HG02981 (cell line): ENCODE results near the gene AHSP.
"Not testable (repeated sequence)": the region's sequence is repeated elsewhere in the genome, so short reads cannot be mapped to it uniquely, and the experiment has no call there.

Experiments used
- ATAC-seq: cut with Tn5 transposase; IDR thresholded peaks from one replicate; pipeline ENCODE4 v1.9.1; 2021; ENCODE audit warnings: mild to moderate bottlenecking, moderate library complexity; ENCODE audit not compliant: unreplicated experiment

AHSP gene

DNA sequence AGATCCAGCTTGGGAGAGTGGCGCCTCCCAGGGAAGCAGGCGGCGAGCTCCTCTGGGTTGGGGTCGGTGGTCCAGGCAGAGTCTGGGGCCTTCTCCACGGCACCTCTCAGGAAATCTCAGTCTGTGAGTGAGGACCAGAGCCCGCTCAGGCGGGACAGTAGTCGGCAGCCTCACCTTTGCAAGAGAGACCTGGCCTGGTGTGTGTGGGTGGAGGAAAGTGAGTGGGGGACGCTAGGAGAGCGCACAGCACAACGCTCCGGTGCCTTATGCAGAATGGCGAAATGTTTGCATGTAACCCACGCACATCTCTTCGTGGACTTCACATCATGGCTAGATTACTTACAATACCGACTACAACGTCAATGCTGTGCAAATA lies 2.2 kb downstream of the AHSP start:
- no peak for ATAC-seq

DNA sequence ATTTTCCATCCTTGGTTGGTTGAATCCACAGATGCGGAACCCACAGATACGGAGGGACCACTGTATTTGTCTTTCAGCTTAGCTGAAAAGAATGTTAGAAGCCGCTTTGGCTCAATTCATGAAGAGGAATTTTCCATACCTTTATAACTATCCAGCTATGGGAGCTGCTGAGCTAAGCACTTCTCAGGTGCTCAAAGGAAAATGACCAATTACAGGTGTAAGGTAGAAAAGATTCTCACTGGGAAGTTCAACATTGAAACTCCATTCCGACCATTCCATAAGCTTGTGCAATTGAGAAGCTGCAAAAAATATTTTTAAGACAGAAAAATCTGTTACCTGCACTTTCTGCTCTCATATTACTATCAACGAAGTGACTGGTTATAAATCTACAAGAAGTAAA lies 2.7 kb downstream of the AHSP start:
- no peak for ATAC-seq

DNA sequence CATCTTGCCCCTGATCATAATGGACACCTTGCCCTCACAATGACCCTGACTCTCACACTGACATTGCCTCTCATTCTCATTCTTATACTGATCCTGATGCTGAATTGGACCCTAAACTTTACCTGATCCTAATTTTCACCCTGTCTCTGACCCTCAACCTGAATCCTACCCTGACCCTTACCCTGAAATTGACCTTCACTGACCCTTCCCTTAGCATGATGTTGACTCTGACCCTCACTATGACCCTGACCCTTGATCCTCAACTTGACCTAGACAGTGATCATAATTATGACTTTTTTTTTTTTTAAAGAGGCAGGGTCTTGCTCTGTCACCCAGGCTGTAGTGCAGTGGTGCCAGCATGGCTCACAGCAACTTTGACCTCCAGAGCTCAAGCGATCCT lies 3.4 kb downstream of the AHSP start:
- ATAC-seq, result no peak

DNA sequence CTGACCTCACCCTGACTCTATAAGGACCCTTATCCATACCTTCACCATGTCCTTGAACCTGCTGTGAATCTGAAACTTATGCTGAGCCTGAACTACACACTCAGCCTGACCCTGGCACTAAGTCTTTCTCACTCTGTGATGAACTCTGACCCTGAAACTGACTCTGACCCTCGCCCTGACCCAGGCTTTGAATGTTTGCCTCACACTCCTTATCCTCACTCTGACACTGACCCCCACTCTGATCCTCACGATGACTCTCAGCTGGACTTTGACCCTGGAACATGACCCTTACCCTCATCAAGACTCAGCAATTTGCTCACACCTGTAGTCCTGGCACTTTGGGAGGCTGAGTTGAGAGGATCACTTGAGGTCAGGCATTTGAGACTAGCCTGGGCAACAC lies 4.4 kb downstream of the AHSP start:
- no peak for ATAC-seq

DNA sequence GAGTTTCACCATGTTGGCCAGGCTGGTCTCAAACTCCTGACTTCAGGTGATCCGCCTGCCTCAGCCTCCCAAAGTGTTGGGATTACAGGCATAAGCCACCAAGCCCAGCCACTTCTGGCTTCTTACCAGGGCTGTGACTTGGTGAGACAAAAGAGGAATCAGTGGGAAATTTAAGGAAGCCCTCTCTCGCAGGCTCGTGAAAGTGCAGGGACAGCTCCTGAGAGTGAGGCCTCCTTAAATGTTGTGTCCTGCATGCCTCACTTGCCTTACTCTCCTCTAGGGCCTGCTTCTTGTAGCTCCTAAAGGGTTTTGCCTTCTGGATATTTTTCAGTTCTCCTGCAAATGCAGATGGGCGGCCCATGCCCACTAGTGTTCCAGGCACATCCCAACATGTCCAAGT lies 5.2 kb downstream of the AHSP start:
- ATAC-seq, result no peak

DNA sequence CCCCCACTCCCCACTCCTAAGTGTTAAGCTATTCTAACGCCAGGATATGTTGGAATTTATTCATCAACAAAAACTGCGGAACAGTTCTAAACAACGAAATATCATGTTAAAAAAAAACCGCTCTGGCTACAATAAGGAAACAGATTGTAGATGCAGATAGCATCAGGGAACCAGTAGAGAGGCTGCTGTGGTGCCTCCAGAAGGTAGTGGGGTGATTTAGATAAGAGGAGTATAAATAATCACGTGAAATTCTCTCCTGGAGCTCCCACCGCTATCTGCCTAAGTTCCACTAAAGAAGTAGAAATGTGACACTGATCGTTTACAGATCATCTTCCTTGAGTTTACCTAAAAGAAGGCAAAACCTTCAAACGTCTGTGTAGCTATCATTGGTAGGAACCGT lies 8.0 kb downstream of the AHSP start:
- no peak for ATAC-seq

DNA sequence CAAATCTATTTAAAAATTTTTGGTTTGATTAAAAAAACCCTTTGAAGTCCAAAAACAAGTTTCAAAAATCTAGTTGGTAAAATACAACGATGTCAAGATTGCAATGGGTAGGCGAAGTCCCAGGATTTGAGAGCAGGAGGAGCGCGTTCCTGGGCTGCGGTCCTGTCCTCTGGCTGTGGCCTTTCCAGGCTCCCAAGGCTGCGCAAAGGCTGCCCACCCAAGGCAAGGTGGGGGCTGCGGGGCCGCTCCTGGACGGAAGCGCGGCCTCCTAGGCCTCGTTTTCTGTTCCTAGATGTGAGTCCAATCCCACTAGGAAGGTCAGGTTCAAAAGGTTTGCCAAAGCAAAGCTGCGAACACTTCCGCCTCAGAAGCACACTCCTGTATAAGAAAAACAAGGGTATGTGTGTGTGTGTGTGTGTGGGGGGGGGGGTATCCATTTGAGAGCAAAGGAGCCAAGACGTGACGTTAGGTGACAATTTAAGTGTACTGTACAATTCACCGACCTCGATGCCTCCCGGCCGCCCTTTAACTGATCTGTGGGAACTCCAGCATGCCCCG lies 9.2 kb downstream of the AHSP start:
- no peak for ATAC-seq

DNA sequence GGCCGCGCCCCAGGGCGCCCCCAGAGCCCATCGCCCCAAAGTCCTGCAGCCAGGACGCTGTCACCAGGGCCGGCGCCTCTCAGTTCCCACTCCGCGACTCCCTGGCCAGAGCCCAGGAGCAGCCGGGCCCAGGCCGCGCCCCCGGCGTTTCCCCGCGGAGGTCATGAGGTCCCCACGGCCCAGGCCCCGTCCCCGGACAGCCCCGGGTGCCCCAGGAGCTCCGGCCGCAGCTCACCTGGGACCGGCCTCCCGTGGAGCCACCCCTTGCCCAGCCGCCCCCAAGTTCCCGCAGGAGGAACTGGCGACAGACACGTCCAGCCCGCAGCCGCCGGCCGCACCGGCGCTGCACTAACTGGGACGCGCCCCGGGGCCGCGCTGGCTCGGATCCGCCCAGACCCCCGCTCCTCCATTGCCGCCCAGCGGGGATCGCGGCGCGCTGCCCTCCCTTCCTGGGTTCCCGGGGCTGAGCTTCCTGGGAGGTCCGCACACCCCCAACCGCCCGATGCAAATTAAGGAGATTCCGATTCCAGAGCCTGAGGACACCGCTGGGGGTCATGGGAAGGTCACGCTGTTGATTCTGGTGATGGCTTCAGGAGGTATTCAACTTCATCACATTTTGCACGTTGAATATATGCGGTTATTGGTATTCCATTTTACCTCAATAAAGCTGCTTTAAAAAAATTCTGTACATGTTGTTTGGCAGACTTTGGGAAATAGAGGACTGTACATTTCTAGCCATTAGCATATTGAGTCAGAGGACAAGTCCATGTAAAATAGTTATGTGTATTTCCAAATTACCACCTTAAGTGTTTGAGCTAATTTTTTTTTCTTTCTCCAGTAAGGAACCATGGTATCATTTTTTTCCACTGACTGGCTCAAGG lies 9.9 kb downstream of the AHSP start:
- no peak for ATAC-seq

DNA sequence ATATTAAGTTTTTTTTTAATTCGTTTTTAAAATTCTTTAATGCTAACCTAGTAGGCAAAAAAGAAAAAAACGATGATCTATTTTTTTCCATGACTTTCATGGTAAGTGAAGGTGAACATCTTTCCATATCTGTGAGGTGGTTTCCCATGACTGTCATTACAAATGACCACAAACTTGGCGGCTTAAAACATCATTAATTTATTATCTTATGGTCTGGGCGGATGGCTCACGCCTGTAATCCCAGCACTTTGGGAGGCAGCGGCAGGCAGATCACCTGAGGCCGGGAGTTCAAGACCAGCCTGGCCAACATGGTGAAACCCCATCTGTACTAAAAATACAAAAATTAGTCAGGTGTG lies 10.5 kb downstream of the AHSP start:
- ATAC-seq, result not testable (repeated sequence)

DNA sequence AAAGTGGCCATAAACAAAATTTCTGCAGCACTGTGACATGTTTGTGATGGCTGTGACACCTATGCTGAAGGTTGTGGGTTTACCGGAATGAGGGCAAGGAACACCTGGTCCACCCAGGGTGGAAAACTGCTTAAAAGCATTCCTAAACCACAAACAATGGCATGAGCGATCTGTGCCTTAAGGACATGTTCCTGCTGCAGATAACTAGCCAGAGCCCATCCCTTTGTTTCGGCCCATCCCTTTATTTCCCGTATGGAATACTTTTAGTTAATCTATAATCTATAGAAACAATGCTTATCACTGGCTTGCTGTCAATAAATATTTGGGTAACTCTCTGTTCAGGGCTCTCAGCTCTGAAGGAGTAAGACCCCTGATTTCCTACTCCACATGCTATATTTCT lies 12.1 kb downstream of the AHSP start:
- ATAC-seq, result not testable (repeated sequence)

DNA sequence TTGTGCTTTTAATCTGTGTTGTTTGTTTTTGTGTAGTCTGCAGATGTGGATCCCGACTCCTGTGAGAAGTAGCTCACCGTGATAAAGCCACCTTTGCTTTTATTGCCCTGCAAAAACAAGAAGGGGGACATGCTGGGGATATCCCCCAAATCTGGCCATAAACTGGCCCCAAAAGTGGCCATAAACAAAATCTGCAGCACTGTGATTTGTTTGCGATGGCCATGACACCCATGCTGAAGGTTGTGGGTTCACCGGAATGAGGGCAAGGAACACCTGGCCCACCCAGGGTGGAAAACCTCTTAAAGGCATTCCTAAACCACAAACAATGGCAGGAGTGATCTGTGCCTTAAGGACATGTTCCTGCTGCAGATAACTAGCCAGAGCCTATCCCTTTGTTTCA lies 15.1 kb downstream of the AHSP start:
- no peak for ATAC-seq

DNA sequence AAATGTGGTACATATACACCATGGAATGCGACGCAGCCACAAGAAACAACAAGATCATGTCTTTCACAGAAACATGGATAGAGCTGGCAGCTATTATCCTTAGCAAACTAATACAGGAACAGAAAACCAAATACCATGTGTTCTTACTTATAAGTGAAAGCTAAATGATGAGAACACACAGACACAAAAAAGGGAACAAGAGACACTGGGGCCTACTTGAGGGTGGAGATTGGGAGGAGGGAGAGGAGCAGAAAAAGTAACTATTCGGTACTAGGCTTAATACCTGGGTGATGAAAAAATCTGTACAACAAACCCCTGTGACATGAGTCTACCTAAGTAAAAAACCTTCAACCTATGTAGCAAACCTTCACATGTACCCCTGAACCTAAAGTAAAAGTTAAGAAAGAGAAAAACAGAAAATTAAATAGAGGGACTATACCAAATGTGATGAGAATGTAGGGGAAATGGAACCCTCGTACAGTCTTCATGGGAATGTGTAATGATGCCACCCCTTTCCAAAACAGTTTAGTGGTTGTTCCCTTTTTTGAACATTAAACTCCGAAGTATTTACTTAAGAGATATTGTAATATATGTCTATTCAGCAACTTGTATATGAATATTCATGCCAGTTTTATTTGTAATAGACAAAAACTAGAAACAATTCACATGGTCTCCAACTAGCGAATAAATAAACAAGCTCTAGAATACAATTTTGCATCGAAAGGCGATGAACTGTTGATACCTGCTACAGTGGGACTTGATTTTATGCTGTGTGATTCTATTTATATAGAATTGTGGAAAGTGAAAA lies 33.9 kb downstream of the AHSP start:
- no peak for ATAC-seq

DNA sequence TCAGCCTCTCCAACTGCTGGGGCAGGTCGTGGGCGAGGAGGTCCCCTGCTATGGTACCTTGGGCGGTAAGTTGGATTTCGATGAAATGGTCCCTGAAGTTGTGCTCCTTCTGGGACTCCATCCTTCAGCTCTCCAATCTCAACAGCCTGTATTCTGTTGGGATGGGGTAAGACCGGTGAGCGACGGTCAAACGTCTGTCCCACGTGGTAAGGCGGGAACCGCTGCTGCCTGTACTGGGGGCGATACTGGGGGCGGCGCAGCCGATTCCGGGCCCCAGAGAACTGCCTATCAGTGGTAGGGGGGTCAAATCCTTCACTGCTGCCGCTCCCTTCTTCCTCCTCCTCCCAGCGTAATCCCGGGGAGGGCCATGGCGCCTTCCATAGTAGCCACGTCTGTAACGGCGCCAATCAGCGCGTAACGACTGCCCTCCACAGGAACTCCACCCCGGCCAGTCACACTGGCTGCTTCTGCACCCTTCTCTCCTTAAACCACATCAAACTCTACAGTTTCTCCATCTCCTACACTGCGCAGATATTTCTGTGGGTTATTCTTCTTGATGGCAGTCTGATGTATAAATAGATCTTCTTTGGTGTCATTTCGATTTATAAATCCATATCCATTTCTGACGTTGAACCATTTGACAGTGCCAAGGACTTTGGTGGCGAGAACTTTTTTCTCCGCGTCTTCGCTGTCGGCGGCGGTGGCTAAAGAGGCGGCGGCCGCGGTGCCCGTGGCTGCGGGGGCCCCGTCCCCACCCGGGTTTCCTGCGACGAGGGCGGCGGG lies 41.1 kb downstream of the AHSP start:
- ATAC-seq, result no peak

DNA sequence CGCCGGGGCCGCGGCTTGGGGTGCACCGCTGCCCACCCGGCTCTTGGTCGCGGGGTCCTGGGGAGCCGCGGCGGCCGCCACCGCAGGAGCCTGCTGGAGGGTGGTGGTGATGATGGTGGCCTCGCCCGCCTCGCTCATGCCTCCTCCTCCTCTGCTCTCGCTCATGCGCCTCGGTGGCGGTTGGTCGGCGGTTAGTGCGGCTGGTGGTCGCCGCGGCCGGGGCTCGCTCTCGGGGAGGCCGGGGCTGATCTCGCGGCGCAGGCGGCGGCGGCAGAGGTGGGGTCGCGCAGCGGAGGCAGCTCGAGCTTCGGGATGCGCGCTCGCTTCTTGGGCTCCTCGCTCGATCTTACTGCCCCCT lies 41.6 kb downstream of the AHSP start:
- ATAC-seq, result no peak

DNA sequence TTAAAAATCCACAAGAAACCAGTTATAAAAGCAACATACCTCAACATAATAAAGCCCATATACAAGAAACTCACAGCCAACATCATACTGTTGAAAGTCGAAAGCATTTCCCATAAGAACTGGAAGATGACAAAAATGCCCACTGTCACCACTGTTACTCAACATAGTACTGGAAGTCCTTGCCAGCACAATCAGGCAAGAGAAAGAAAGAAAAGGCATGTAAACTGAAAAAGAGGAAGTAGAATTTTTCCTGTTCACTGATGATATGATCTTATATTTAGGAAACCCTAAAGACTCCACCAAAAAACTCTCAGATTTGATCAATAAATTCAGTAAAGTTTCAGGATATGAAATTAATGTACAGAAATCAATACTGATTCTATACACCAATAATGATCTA lies 45.1 kb downstream of the AHSP start:
- ATAC-seq, result no peak

DNA sequence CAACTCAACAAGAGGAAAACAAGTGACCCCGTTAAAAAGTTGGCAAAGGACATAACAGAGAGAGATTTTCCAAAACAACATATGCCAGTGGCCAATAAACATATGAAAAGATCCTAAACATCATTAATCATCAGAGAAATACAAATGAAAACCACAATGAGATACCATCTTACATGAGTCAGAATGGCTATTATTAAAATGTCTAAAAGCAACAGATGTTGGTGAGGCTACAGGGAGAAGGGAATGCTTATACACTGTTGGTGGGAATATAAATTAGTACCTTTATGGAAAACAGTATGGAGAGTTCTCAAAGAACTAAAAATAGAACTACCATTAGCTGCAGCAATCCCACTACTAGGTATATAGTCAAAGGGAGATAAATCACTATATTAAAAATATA lies 46.5 kb downstream of the AHSP start:
- ATAC-seq, result not testable (repeated sequence)

DNA sequence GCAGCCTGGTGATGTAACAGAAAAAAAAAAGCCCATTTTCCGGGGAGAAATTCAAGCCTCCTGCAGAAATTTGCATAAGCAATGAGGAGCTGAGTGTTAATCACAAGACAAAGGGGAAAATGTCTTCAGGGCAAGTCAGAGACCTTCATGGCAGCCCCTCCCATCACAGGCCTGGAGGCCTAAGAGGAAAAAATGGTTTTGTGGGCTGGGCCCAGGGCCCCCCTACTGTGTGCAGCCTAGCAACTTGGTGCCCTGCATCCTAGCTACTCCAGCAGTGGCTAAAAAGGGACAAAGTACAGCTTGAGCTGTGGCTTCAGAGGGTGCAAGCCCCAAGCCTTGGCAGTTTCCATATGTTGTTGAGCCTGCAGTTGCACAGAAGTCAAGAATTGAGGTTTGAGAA lies 49.7 kb downstream of the AHSP start:
- no peak for ATAC-seq
